A673 (cell line): ENCODE data around the gene IMMP1L.

ENCODE experiments used
- CTCF ChIP-seq: fragments of 300-800, 200-600 bp; sonication (generic); conservative IDR thresholded peaks from 2 replicates; pipeline ENCODE4 v1.5.1; 2017; ENCODE audit warnings: low read depth, mild to moderate bottlenecking, antibody characterized with exemption, low read length, moderate library complexity, mixed read lengths
- EZH2 ChIP-seq: fragments of 200-600 bp; sonication (generic); IDR thresholded peaks from 2 replicates; pipeline ENCODE4 v1.6.1; 2017; ENCODE audit warnings: borderline replicate concordance, low read depth, mild to moderate bottlenecking, mixed read lengths, antibody characterized with exemption, low read length; ENCODE audit not compliant: poor library complexity, severe bottlenecking

GRCh38 chr11:31492320-31492913, 17.0 kb downstream of the IMMP1L start:
- TF ChIP-seq EZH2 (no peak), CTCF (no peak)
